Fibroblast of lung (primary cell): ENCODE measurements around the gene MYOM1. TPM values are rescaled to one million over a fixed set of nuclear protein-coding genes. Genes with fewer than 3 reads are reported as not detected.

Source experiments
- DNase-seq, 2 donors: peaks; one replicate each; pipeline versions ENCODE4 v3.0.0 to v3.0.0-alpha.2; 2010; ENCODE audit warnings: low read depth in 2 of 2
- H2AFZ ChIP-seq: 2 replicates; pipeline ENCODE4 v1.5.1; 2012; ENCODE audit warnings: low read length, control low read depth, inconsistent platforms
- H3K27ac ChIP-seq: 2 replicates; pipeline ENCODE4 v1.5.1; 2011; ENCODE audit warnings: low read length, control low read depth; ENCODE audit not compliant: insufficient read depth
- H3K27me3 ChIP-seq: 2 replicates; pipeline ENCODE4 v1.5.1; 2011; ENCODE audit warnings: mild to moderate bottlenecking, low read length; ENCODE audit not compliant: control insufficient read depth, insufficient read depth
- H3K36me3 ChIP-seq: 2 replicates; pipeline ENCODE4 v1.5.1; 2011; ENCODE audit warnings: low read length; ENCODE audit not compliant: control insufficient read depth, insufficient read depth
- H3K4me1 ChIP-seq: 2 replicates; pipeline ENCODE4 v1.5.1; 2011; ENCODE audit warnings: low read length; ENCODE audit not compliant: control insufficient read depth, insufficient read depth; ENCODE audit errors: extremely low read depth
- H3K4me2 ChIP-seq: 2 replicates; pipeline ENCODE4 v1.5.1; 2011; ENCODE audit warnings: low read length, control low read depth; ENCODE audit not compliant: insufficient read depth; ENCODE audit errors: extremely low read depth
- H3K4me3 ChIP-seq, 4 experiments: fragments of 200-600 bp in 1 of 4; sonication (generic) in 1 of 4; replicated peaks in 1 of 4; 2 replicates each; pipeline ENCODE4 v1.5.1; 2011 to 2016; ENCODE audit warnings: low read length in 4 of 4, low read depth in 3 of 4, mild to moderate bottlenecking in 3 of 4, control low read depth in 2 of 4, inconsistent platforms in 1 of 4, mixed read lengths in 1 of 4; ENCODE audit not compliant: insufficient read depth in 1 of 4; ENCODE audit errors: control extremely low read depth in 1 of 4
- H3K79me2 ChIP-seq: 2 replicates; pipeline ENCODE4 v1.5.1; 2012; ENCODE audit warnings: mild to moderate bottlenecking, low read length, inconsistent platforms; ENCODE audit not compliant: control insufficient read depth, insufficient read depth
- H3K9ac ChIP-seq: 2 replicates; pipeline ENCODE4 v1.5.1; 2011; ENCODE audit warnings: mild to moderate bottlenecking, low read length, control low read depth; ENCODE audit not compliant: insufficient read depth
- H3K9me3 ChIP-seq: 2 replicates; pipeline ENCODE4 v1.5.1; 2012; ENCODE audit warnings: low read depth, low read length; ENCODE audit not compliant: control insufficient read depth, insufficient read depth
- H4K20me1 ChIP-seq: 2 replicates; pipeline ENCODE4 v1.5.1; 2011; ENCODE audit warnings: low read length; ENCODE audit not compliant: control insufficient read depth, insufficient read depth; ENCODE audit errors: extremely low read depth
- EZH2 ChIP-seq: IDR thresholded peaks from 2 replicates; pipeline ENCODE4 v1.5.1; 2012; ENCODE audit warnings: low read length, control low read depth, mild to moderate bottlenecking; ENCODE audit errors: missing control alignments
- polyA plus RNA-seq, 2 donors: library from polyadenylated mRNA; depleted of rRNA in 1 of 2; stranded (reverse) in 1 of 2; unstranded in 1 of 2; fragments of >200 nt; gene quantifications; 2 replicates each; pipeline ENCODE4 v1.2.1, GENCODE V29; 2011 to 2012; ENCODE audit warnings: missing spikeins in 1 of 2
- total RNA-seq: library from RNA; depleted of rRNA; stranded (reverse); fragments of >200 nt; gene quantifications from 2 replicates; pipeline ENCODE4 v1.2.1, GENCODE V29; 2014
- TF ChIP-seq, protein P1 (sequence below), 2 donors: IDR thresholded peaks in 1 of 2; conservative IDR thresholded peaks in 1 of 2; 1 replicate in 1 of 2; 2 replicates in 1 of 2; pipeline ENCODE4 v1.5.1; 2011 to 2012; ENCODE audit warnings: low read length in 2 of 2, control low read depth in 1 of 2, inconsistent platforms in 1 of 2, low read depth in 1 of 2, mild to moderate bottlenecking in 1 of 2

The MYOM1 gene
- total and polyA plus RNA-seq, 2 donors (not counting 1 experiment from before 2014, with no cell fraction given): 0.07 to 0.83 TPM

GRCh38 chr18:3246635-3247239, 27.0 kb upstream of the MYOM1 start:
- H3K79me2 ChIP-seq: peaks cover 36% of the 10 kb centered on the region
- no peak for TF ChIP-seq EZH2
- TF ChIP-seq, protein P1, sequence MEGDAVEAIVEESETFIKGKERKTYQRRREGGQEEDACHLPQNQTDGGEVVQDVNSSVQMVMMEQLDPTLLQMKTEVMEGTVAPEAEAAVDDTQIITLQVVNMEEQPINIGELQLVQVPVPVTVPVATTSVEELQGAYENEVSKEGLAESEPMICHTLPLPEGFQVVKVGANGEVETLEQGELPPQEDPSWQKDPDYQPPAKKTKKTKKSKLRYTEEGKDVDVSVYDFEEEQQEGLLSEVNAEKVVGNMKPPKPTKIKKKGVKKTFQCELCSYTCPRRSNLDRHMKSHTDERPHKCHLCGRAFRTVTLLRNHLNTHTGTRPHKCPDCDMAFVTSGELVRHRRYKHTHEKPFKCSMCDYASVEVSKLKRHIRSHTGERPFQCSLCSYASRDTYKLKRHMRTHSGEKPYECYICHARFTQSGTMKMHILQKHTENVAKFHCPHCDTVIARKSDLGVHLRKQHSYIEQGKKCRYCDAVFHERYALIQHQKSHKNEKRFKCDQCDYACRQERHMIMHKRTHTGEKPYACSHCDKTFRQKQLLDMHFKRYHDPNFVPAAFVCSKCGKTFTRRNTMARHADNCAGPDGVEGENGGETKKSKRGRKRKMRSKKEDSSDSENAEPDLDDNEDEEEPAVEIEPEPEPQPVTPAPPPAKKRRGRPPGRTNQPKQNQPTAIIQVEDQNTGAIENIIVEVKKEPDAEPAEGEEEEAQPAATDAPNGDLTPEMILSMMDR (conservative IDR thresholded peaks at IDR 0.05 in 1 of 2, IDR thresholded peaks at IDR 0.05 in 1 of 2; ENCODE audit: low read depth in 1 of 2, low read length in 2 of 2): no peak
- no peak for DNase-seq

GRCh38 chr18:3245853-3246634, 26.3 kb upstream of the MYOM1 start:
- Histone ChIP-seq H4K20me1 (no peaks in the 10 kb centered on the region), H3K4me2 (peak overlapping the region; percentile 64), H3K9ac (peak overlapping the region; percentile 13), H3K36me3 (no peaks in the 10 kb centered on the region), H3K4me3 (peak overlapping the region in 3 of 4 experiments; percentile 1 to 71 (median 52)), H3K27me3 (no peaks in the 10 kb centered on the region), H2AFZ (peak overlapping the region; percentile 19), H3K4me1 (no peaks in the 10 kb centered on the region), H3K27ac (peak overlapping the region; percentile 96), H3K79me2 (peaks cover 29% of the 10 kb centered on the region), H3K9me3 (no peaks in the 10 kb centered on the region)
- TF ChIP-seq EZH2: no peak
- TF ChIP-seq, protein P1 (conservative IDR thresholded peaks at IDR 0.05 in 1 of 2, IDR thresholded peaks at IDR 0.05 in 1 of 2; ENCODE audit: low read depth in 1 of 2, low read length in 2 of 2): peak; percentile 88 to 93
- peak; percentile 84 to 89 for DNase-seq

More at GRCh38 chr18:3246635-3247239, 27.0 kb upstream of the MYOM1 start:
- Histone ChIP-seq H3K4me1 (peaks cover 2% of the 10 kb centered on the region), H3K9me3 (no peaks in the 10 kb centered on the region), H3K4me3 (peak overlapping the region; percentile 31 to 71 (median 53)), H2AFZ (peak overlapping the region; percentile 1), H3K27ac (peak overlapping the region; percentile 96), H3K9ac (peak overlapping the region; percentile 13), H3K27me3 (no peaks in the 10 kb centered on the region), H4K20me1 (no peaks in the 10 kb centered on the region), H3K4me2 (peak overlapping the region; percentile 64), H3K36me3 (no peaks in the 10 kb centered on the region)

- H3K79me2 ChIP-seq: peaks cover 25% of the 10 kb centered on the region
- no peak overlapping the region for H3K4me2 ChIP-seq
- no peak for DNase-seq
- no peaks in the 10 kb centered on the region for H4K20me1 ChIP-seq
- no peak for TF ChIP-seq EZH2
- TF ChIP-seq, protein P1 (conservative IDR thresholded peaks at IDR 0.05 in 1 of 2, IDR thresholded peaks at IDR 0.05 in 1 of 2; ENCODE audit: low read depth in 1 of 2, low read length in 2 of 2): no peak
- H3K9ac ChIP-seq: no peak overlapping the region
- no peaks in the 10 kb centered on the region for H3K36me3 ChIP-seq
- no peaks in the 10 kb centered on the region for H3K4me1 ChIP-seq
- no peak overlapping the region for H3K27ac ChIP-seq
- no peaks in the 10 kb centered on the region for H3K27me3 ChIP-seq
- H2AFZ ChIP-seq: no peak overlapping the region
- no peak overlapping the region for H3K4me3 ChIP-seq
- no peaks in the 10 kb centered on the region for H3K9me3 ChIP-seq
Measured at GRCh38 chr18:3245185-3245564, 25.4 kb upstream of the MYOM1 start.
